SH-SY5Y (cell line): ENCODE results near the gene IRS4.

Experiments
- GATA2 ChIP-seq: IDR thresholded peaks from 2 replicates; pipeline ENCODE4 v1.6.1; 2011; ENCODE audit warnings: mild to moderate bottlenecking, low read depth, low read length
- GATA3 ChIP-seq: IDR thresholded peaks from 2 replicates; pipeline ENCODE4 v1.6.1; 2011; ENCODE audit warnings: low read depth, mild to moderate bottlenecking, low read length, moderate library complexity

DNA sequence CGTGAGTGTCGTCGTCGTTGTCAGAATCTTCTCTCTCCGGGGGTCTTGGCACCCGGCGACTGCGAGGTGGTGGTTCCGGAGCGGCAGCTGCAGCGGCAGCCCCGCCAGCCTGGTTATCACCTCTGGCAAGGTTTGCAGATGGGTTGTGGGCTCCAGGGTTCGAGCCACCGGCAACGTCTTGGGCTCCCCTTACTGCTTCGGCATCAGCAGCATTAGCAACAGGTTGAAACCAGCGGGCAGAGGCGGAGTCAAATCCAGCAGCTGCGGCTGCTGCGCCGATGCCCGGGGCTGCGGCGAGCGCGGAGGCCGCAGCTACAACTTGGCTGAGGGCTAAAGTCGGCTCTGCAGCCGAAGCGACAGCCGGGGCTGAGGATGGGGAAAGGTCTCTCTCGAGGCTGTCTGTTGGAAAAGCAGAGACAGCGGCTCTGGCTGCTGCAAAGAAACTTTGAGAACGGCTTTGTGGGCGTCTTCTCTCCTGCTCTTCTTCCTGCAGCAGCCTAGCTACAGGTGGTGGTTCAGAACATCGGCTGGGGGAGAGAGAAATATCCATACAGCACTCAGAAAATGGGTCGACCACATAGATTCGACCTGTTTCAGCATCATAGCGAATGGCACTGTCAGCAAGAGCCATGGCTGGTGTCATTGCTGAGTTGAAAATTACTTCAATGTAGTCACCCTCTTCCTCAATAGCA is 3.6 kb downstream of the IRS4 start:
- no peak for TF ChIP-seq GATA3
- TF ChIP-seq GATA2: no peak
